Measurements from ENCODE around the gene EEIG1.

The EEIG1 gene

DNA sequence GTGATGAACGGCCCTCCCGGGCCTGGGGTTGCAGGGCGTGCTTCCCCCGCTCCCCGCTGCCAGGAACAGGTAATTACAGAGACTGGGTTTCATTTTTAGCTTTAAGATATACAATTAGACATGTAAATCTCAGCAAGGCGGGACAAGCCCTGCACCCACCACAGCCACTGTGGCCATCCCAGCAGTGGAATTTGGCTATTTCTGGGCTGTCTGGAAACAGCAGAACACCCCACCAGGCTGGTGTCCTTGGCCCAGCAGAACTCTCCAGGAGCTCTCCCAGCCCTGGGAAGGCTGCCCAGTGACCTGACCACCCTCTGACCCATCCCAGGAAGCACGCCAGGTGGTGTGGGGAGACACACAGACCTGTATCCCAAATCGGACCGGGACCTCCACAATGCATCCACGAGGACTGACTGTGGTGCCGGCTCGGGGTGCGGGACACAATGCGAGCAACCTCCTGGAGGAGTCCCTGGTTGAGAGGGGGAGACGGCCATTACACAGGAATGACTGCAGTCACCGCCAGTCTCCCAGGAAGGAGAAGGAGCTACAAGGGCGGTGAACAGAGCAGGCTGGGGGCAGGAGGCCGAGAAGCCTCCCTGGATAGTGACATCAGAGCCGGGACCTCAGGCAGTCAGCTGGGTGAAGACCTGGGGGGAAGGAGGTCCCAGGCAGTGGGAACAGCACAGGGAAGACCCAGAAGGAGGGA is 17.3 kb downstream of the EEIG1 start:
- 0 out of 2 replicates have a peak overlapping the region, but pooled peaks have one; percentile 2 for H3K27ac ChIP-seq (ENCODE audit: low read length)

DNA sequence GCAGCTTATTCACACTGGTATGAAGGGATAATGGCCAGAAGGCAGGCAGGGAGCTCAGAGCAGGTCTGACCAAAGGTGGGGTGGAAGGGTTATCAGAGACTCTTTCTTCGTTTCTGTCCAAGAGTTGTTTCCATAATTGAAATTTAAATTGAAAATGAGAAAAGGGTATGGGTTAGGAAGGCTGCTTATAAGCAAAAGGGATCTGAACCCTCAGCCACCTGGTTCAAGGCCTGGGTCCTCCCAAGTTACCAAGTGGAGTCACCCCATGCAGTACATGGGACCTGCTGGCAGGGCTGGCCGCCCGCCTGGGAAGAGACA is 17.8 kb downstream of the EEIG1 start:
- Histone ChIP-seq H3K4me3 (ENCODE audit: low read length) (peak overlapping the region; percentile 55), H3K27ac (ENCODE audit: low read length) (peak overlapping the region; percentile 2; the same call in 1 of the 2 replicates)

More for the DNA sequence above, 17.3 kb downstream of the EEIG1 start:
- H3K9me3 ChIP-seq (ENCODE audit: insufficient read depth, low read length): no peaks in the 10 kb centered on the region
- peaks cover 35% of the 10 kb centered on the region for H3K79me2 ChIP-seq (ENCODE audit: low read length)
- H3K4me1 ChIP-seq (ENCODE audit: low read length): peaks cover 56% of the 10 kb centered on the region
- H4K20me1 ChIP-seq (ENCODE audit: insufficient read depth, low read length): peaks cover 3% of the 10 kb centered on the region; the same call in 1 of the 2 replicates
- no peaks in the 10 kb centered on the region for H3K27me3 ChIP-seq (ENCODE audit: low read depth, low read length)
- H3K4me2 ChIP-seq (ENCODE audit: low read length): peak overlapping the region; percentile 87
- H3K4me3 ChIP-seq (ENCODE audit: low read length): peak overlapping the region; percentile 55
- H2AFZ ChIP-seq (ENCODE audit: low read depth, low read length): no peak overlapping the region
- TF ChIP-seq, protein P1, sequence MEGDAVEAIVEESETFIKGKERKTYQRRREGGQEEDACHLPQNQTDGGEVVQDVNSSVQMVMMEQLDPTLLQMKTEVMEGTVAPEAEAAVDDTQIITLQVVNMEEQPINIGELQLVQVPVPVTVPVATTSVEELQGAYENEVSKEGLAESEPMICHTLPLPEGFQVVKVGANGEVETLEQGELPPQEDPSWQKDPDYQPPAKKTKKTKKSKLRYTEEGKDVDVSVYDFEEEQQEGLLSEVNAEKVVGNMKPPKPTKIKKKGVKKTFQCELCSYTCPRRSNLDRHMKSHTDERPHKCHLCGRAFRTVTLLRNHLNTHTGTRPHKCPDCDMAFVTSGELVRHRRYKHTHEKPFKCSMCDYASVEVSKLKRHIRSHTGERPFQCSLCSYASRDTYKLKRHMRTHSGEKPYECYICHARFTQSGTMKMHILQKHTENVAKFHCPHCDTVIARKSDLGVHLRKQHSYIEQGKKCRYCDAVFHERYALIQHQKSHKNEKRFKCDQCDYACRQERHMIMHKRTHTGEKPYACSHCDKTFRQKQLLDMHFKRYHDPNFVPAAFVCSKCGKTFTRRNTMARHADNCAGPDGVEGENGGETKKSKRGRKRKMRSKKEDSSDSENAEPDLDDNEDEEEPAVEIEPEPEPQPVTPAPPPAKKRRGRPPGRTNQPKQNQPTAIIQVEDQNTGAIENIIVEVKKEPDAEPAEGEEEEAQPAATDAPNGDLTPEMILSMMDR (IDR thresholded peaks at IDR 0.05; ENCODE audit: low read depth, low read length): no peak
- no peak for TF ChIP-seq EZH2phosphoT487 (IDR thresholded peaks at IDR 0.05; ENCODE audit: low read depth)
- H3K9ac ChIP-seq (ENCODE audit: low read length): peak overlapping the region; percentile 56
- no peaks in the 10 kb centered on the region for H3K36me3 ChIP-seq (replicated peaks; ENCODE audit: low read depth, low read length)

DNA sequence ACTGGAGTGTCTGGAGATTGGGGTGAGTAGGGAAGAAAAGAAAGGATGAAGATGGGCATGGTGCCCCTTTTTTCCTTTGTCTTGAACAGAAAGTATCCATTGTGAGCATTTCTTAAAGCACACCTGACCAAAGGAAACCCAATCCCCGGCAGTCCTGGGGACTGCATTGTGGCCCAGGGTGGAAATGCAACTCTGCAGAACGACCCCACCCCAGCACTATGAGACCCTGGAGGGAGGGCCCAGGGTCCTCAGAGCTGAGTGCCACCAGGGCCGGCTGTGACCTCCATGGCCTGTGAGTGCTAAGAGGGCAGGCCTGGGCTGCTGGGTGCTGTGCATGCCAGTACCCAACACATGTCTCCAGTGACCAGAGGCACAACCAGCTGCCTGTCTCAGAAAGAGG is 18.5 kb downstream of the EEIG1 start:
- Histone ChIP-seq H3K4me1 (ENCODE audit: low read length) (peaks cover 44% of the 10 kb centered on the region), H4K20me1 (ENCODE audit: insufficient read depth, low read length) (peaks cover 6% of the 10 kb centered on the region; the same call in 1 of the 2 replicates), H3K9me3 (ENCODE audit: insufficient read depth, low read length) (no peaks in the 10 kb centered on the region), H3K36me3 (replicated peaks; ENCODE audit: low read depth, low read length) (no peaks in the 10 kb centered on the region), H2AFZ (ENCODE audit: low read depth, low read length) (no peak overlapping the region), H3K4me2 (ENCODE audit: low read length) (no peak overlapping the region), H3K27me3 (ENCODE audit: low read depth, low read length) (no peaks in the 10 kb centered on the region), H3K79me2 (ENCODE audit: low read length) (peaks cover 24% of the 10 kb centered on the region; the same call in 1 of the 2 replicates), H3K9ac (ENCODE audit: low read length) (no peak overlapping the region), H3K4me3 (ENCODE audit: low read length) (no peak overlapping the region), H3K27ac (ENCODE audit: low read length) (no peak overlapping the region)
- TF ChIP-seq, protein P1 (IDR thresholded peaks at IDR 0.05; ENCODE audit: low read depth, low read length): no peak
- no peak for TF ChIP-seq EZH2phosphoT487 (IDR thresholded peaks at IDR 0.05; ENCODE audit: low read depth)

More for the DNA sequence above, 17.8 kb downstream of the EEIG1 start:
- no peak for TF ChIP-seq EZH2phosphoT487 (IDR thresholded peaks at IDR 0.05; ENCODE audit: low read depth)
- TF ChIP-seq, protein P1 (IDR thresholded peaks at IDR 0.05; ENCODE audit: low read depth, low read length): no peak
- Histone ChIP-seq H3K36me3 (replicated peaks; ENCODE audit: low read depth, low read length) (no peaks in the 10 kb centered on the region), H3K4me1 (ENCODE audit: low read length) (peaks cover 51% of the 10 kb centered on the region), H3K4me2 (ENCODE audit: low read length) (peak overlapping the region; percentile 87), H2AFZ (ENCODE audit: low read depth, low read length) (no peak overlapping the region), H4K20me1 (ENCODE audit: insufficient read depth, low read length) (peaks cover 4% of the 10 kb centered on the region; the same call in 1 of the 2 replicates), H3K27me3 (ENCODE audit: low read depth, low read length) (no peaks in the 10 kb centered on the region), H3K9ac (ENCODE audit: low read length) (peak overlapping the region; percentile 9; the same call in 1 of the 2 replicates), H3K9me3 (ENCODE audit: insufficient read depth, low read length) (no peaks in the 10 kb centered on the region), H3K79me2 (ENCODE audit: low read length) (peaks cover 30% of the 10 kb centered on the region; the same call in 1 of the 2 replicates)

DNA sequence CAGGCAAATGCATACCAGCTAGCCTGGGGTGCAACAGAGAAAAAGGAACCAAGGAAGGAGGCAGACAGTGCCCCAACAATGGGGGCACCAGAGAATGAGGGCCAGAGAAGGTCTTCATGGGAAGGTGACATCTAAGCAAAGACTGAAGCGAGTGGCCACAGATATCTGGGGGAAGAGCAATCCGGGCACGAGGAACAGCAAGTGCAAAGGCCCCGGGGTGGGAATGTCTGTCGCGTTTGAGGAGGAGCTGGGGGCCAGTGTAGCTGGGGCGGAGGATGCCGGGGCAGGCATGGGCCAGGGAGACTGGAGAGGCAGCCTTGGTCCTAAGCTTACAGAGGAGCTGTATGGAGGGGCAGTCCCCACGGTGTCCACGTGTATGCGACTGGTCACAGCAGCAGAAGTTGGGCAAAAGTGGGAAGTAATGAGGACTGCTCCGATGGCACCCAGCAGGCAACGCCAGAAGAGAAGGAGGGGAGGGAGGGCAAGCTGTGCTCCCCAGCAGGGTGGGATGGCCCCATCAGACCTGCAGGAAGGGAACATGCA is 19.1 kb downstream of the EEIG1 start:
- TF ChIP-seq, protein P1 (IDR thresholded peaks at IDR 0.05; ENCODE audit: low read depth, low read length): no peak
- no peak for TF ChIP-seq EZH2phosphoT487 (IDR thresholded peaks at IDR 0.05; ENCODE audit: low read depth)
- H3K27ac ChIP-seq (ENCODE audit: low read length): no peak overlapping the region
- H3K36me3 ChIP-seq (replicated peaks; ENCODE audit: low read depth, low read length): no peaks in the 10 kb centered on the region
- no peaks in the 10 kb centered on the region for H3K27me3 ChIP-seq (ENCODE audit: low read depth, low read length)
- no peak overlapping the region for H3K4me2 ChIP-seq (ENCODE audit: low read length)
- no peak overlapping the region for H3K4me3 ChIP-seq (ENCODE audit: low read length)
- peaks cover 18% of the 10 kb centered on the region; the same call in 1 of the 2 replicates for H3K79me2 ChIP-seq (ENCODE audit: low read length)
- peaks cover 38% of the 10 kb centered on the region for H3K4me1 ChIP-seq (ENCODE audit: low read length)
- peaks cover 6% of the 10 kb centered on the region; the same call in 1 of the 2 replicates for H4K20me1 ChIP-seq (ENCODE audit: insufficient read depth, low read length)
- no peak overlapping the region for H3K9ac ChIP-seq (ENCODE audit: low read length)
- H3K9me3 ChIP-seq (ENCODE audit: insufficient read depth, low read length): no peaks in the 10 kb centered on the region
- H2AFZ ChIP-seq (ENCODE audit: low read depth, low read length): no peak overlapping the region
